Thyroid gland (tissue), 4 donors: ENCODE measurements around the gene LRRC8B.

Experiments
- POLR2A ChIP-seq, 2 donors: fragments of 450-650 bp; IDR thresholded peaks; one replicate each; pipeline ENCODE4 v1.6.1; 2017; ENCODE audit warnings: antibody characterized with exemption in 2 of 2, mild to moderate bottlenecking in 2 of 2, moderate library complexity in 1 of 2
- TF ChIP-seq, protein P1 (sequence below), 6 experiments: fragments of 200-600 bp in 3 of 6; fragments of 450-650 bp in 3 of 6; sonication (generic) in 3 of 6; IDR thresholded peaks; one replicate each; pipeline ENCODE4 v1.5.1; 2016 to 2019; ENCODE audit warnings: antibody characterized with exemption in 6 of 6, mild to moderate bottlenecking in 2 of 6, inconsistent platforms in 1 of 6, moderate library complexity in 1 of 6

DNA sequence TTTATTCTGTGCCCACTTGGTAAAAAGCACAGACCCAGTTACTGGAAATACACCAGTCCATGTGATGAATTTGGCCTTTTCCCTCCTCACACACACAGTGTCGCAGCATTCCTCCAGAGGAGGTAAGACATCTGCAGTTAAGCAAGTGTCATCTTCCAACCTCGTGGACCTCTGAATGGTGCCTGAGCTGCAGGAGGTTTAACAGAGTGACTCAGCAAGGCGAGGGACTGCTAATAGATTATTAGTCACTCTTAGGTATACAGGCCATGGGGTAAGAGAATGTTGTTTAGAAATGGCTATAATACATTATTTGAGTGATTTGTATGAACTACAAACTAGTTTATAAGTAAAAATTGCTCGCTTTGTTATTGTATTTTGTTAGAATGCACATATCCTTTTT, 8.6 kb upstream of the LRRC8B start:
- TF ChIP-seq, protein P1, sequence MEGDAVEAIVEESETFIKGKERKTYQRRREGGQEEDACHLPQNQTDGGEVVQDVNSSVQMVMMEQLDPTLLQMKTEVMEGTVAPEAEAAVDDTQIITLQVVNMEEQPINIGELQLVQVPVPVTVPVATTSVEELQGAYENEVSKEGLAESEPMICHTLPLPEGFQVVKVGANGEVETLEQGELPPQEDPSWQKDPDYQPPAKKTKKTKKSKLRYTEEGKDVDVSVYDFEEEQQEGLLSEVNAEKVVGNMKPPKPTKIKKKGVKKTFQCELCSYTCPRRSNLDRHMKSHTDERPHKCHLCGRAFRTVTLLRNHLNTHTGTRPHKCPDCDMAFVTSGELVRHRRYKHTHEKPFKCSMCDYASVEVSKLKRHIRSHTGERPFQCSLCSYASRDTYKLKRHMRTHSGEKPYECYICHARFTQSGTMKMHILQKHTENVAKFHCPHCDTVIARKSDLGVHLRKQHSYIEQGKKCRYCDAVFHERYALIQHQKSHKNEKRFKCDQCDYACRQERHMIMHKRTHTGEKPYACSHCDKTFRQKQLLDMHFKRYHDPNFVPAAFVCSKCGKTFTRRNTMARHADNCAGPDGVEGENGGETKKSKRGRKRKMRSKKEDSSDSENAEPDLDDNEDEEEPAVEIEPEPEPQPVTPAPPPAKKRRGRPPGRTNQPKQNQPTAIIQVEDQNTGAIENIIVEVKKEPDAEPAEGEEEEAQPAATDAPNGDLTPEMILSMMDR (IDR thresholded peaks at IDR 0.05) = no peak
- TF ChIP-seq POLR2A (IDR thresholded peaks at IDR 0.05) = no peak
